Left lung (tissue), 10 donors: ENCODE data around the gene PAX7. TPM values are rescaled to one million over a fixed set of nuclear protein-coding genes. Genes with fewer than 3 reads are reported as not detected.

Experiments
- ATAC-seq: fragments of 200-7000 bp; cut with Tn5 transposase; one replicate; pipeline ENCODE4 v1.9.1; 2020; ENCODE audit warnings: moderate library complexity
- DNase-seq, 4 donors: peaks; one replicate each; pipeline ENCODE4 v3.0.0-alpha.2; 2013 to 2020
- H3K27ac ChIP-seq, 2 donors: fragments of 200-600 bp; sonication (generic) in 1 of 2; one replicate each; pipeline versions ENCODE4 v1.5.0 to v1.8.0; 2020 to 2021
- H3K27me3 ChIP-seq, 2 donors: fragments of 200-600 bp; sonication (generic) in 1 of 2; one replicate each; pipeline versions ENCODE4 v1.5.0 to v1.8.0; 2020 to 2021
- H3K36me3 ChIP-seq, 2 donors: fragments of 200-600 bp; sonication (generic) in 1 of 2; one replicate each; pipeline versions ENCODE4 v1.5.0 to v1.8.0; 2020 to 2021
- H3K4me1 ChIP-seq, 2 donors: fragments of 200-600 bp; one replicate each; pipeline ENCODE4 v1.8.0; 2021
- H3K4me3 ChIP-seq, 2 donors: fragments of 200-600 bp; sonication (generic) in 1 of 2; one replicate each; pipeline versions ENCODE4 v1.5.0 to v1.8.0; 2020 to 2021; ENCODE audit warnings: mild to moderate bottlenecking in 1 of 2
- H3K9me3 ChIP-seq, 2 donors: fragments of 200-600 bp; sonication (generic) in 1 of 2; one replicate each; pipeline versions ENCODE4 v1.5.0 to v1.8.0; 2020 to 2021
- CTCF ChIP-seq, 2 donors: fragments of 200-600 bp; sonication (generic) in 1 of 2; IDR thresholded peaks; one replicate each; pipeline versions ENCODE4 v1.5.0 to v1.8.0; 2021; ENCODE audit warnings: antibody characterized with exemption in 2 of 2
- intact Hi-C, 2 donors: fragments of 100-400 bp; cut with DNase I; formaldehyde crosslinking; loops; one replicate each; pipeline versions ENCODE4 v1.11.2 to v1.14.2; 2022
- polyA plus RNA-seq, 6 donors: library from polyadenylated mRNA; unstranded; fragments of 120-200 nt; gene quantifications; one replicate each; pipeline ENCODE4 v1.2.1, GENCODE V29; 2013; ENCODE audit not compliant: insufficient read length in 6 of 6
- total RNA-seq, 2 donors: library from RNA; stranded (reverse); fragmentation: NEBNext Ultra II Directional; extraction: Animal tissue kit (Norgen Biotek cat#: 25700); gene quantifications; one replicate each; pipeline ENCODE4 v1.2.1, GENCODE V29; 2021
- donor health status: DM: no; HTN: yes; CAD: no.
- donor health status: DM: no; HTN: no; CAD: no.

The PAX7 gene
- total and polyA plus RNA-seq, 8 donors = 0.03 TPM; not detected in 7

DNA sequence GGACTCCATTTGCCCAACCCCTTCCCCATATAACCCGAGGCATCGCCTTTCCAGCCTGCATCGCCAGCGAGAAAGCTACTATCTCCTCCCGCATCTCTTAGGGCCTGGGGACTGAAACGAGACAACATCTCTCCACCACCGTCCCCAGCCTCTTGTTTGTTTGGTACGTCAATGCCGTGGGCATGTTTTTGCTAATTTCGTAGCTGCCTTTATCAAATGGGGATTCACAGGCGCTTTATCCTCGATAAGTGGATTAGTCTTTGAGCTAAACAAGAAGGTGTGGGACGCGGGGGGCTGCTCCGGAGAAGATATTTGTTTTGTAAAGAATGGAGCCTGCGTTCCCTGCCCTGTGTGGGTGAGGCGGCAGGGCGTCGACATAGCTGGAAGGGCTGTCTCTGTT, 91.6 kb downstream of the PAX7 start:
- H3K9me3 ChIP-seq = no peaks in the 10 kb centered on the region
- ATAC-seq (no peak), DNase-seq (no peak)
- no peak for TF ChIP-seq CTCF (IDR thresholded peaks at IDR 0.05)
- no peak overlapping the region for H3K27ac ChIP-seq
- H3K4me1 ChIP-seq = no peaks in the 10 kb centered on the region
- intact Hi-C loops = no loop called here
- no peak overlapping the region for H3K4me3 ChIP-seq
- no peaks in the 10 kb centered on the region for H3K36me3 ChIP-seq
- peaks cover 24 to 98% of the 10 kb centered on the region in 2 donors for H3K27me3 ChIP-seq

DNA sequence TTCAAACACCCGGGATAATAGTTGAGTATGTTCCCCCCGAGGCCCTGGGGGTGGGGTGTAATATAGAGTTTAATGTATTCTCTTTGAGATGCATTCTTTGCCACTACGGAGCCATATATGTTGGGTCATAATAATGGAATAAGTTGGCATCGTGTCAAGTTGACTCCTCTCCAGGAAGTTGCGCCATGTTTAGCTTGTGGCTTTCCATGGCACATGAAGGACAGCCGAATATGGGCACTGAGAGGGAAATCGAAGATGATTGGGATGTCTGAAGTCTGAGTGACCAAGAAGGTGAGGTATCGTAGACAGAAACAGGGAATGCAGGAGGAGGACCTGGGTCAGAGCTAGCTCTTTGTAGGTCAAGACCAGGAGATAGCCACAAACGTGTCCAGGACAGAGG, 92.6 kb downstream of the PAX7 start:
- no peak overlapping the region for H3K27ac ChIP-seq
- H3K4me3 ChIP-seq = no peak overlapping the region
- H3K36me3 ChIP-seq = no peaks in the 10 kb centered on the region
- TF ChIP-seq CTCF (IDR thresholded peaks at IDR 0.05) = no peak
- H3K9me3 ChIP-seq = no peaks in the 10 kb centered on the region
- DNase-seq (no peak), ATAC-seq (no peak)
- H3K4me1 ChIP-seq = no peaks in the 10 kb centered on the region
- intact Hi-C loops = no loop called here
- peaks cover 16 to 98% of the 10 kb centered on the region in 2 donors for H3K27me3 ChIP-seq

DNA sequence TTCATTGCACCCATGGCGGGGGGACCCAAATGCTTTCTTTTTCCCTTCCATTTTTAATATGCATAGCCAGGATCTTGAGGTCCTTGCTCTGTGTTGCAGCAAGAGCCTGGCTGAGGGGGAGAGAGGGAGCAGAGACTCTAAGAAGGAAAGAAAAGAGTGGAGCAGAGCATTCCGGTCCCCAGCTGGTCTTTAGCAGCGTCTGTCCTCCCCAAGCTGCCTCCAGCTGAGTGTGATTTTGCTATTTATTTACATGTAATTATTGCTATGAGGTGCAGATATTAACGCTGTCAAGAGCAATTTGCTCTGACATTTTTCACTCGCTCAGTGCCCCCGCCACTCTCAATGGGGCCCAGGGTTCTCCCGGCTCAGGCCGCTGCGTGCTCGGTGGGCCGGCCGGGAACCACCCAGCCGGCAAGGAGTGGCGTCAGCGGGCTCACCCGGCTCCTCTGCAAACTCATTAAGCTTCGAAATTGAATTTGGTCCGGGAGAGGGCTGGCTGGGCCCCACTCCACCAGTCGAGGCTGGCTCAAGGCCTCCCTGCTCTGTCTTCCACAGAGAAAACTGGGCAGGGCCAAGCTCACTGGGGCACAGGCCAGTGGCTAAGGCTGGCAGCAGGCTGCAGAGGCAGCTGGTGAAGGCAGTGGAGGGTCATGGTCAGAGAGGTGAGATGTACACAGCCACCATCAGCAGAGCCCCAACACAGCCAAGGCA, 93.2 kb downstream of the PAX7 start:
- no peak for TF ChIP-seq CTCF (IDR thresholded peaks at IDR 0.05)
- H3K27me3 ChIP-seq = peaks cover 16 to 98% of the 10 kb centered on the region in 2 donors
- no peak overlapping the region for H3K27ac ChIP-seq
- H3K9me3 ChIP-seq = no peaks in the 10 kb centered on the region
- no peaks in the 10 kb centered on the region for H3K4me1 ChIP-seq
- intact Hi-C loops = no loop called here
- DNase-seq = no peak
- ATAC-seq = no peak
- no peaks in the 10 kb centered on the region for H3K36me3 ChIP-seq
- H3K4me3 ChIP-seq = no peak overlapping the region

GRCh38 chr1:18724801-18725200, 94.2 kb downstream of the PAX7 start:
- TF ChIP-seq CTCF (IDR thresholded peaks at IDR 0.05) = no peak
- ATAC-seq (no peak), DNase-seq (no peak)
- H3K36me3 ChIP-seq = no peaks in the 10 kb centered on the region
- peaks cover 16 to 98% of the 10 kb centered on the region in 2 donors for H3K27me3 ChIP-seq
- H3K27ac ChIP-seq = no peak overlapping the region
- intact Hi-C loops = no loop called here
- no peak overlapping the region for H3K4me3 ChIP-seq
- H3K4me1 ChIP-seq = no peaks in the 10 kb centered on the region
- H3K9me3 ChIP-seq = no peaks in the 10 kb centered on the region

DNA sequence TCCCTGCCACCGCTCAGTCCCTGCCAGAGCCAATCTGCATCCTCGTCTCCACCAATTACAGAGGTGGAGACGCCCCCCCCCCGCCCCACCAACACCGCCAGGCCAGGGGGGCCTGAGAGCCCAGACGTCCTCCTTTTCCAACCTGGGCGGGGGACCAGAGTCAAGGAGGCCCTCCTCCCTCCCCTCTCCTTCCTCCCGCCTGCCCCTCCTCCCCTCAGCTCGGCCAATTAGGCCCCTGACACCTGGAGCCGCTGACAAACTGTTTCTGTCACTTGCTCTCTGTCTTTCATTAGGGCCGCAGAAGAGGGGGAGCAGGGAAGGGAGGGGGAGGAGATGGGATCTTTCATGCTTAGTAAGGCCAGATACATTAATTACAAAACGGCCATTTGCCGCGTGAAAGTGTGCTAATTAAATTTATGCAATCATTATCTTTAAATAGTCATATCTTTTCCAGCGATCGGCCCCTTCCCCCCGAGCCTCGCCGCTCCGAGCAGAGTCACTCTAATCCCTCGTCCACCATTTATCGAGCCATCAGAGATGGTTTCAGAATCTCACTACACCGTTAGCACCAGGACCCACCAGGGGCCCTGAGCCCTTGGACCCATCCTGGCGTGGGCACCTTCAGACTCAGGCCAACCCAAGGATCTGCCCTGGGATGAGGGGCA, 94.7 kb downstream of the PAX7 start:
- no peaks in the 10 kb centered on the region for H3K36me3 ChIP-seq
- H3K4me3 ChIP-seq = no peak overlapping the region
- no peaks in the 10 kb centered on the region for H3K4me1 ChIP-seq
- intact Hi-C loops = no loop called here
- no peak for DNase-seq
- no peak for TF ChIP-seq CTCF (IDR thresholded peaks at IDR 0.05)
- ATAC-seq = no peak
- H3K9me3 ChIP-seq = no peaks in the 10 kb centered on the region
- H3K27ac ChIP-seq = no peak overlapping the region
- H3K27me3 ChIP-seq = peaks cover 16 to 98% of the 10 kb centered on the region in 2 donors
